ENCODE results near the gene FAM107B.

Gene FAM107B

GRCh38 chr10:14549496-14549895 is 225.2 kb downstream of the FAM107B start:
- H3K4me3 ChIP-seq (ENCODE audit: low read depth, low read length) = no peak overlapping the region
- in situ Hi-C loops (cut with HindIII; ENCODE audit: low sequenced_read_pairs) = no loop called here
- DNase-seq (ENCODE audit: low read depth, low spot score) = peak; percentile 36
- TF ChIP-seq, protein P1, sequence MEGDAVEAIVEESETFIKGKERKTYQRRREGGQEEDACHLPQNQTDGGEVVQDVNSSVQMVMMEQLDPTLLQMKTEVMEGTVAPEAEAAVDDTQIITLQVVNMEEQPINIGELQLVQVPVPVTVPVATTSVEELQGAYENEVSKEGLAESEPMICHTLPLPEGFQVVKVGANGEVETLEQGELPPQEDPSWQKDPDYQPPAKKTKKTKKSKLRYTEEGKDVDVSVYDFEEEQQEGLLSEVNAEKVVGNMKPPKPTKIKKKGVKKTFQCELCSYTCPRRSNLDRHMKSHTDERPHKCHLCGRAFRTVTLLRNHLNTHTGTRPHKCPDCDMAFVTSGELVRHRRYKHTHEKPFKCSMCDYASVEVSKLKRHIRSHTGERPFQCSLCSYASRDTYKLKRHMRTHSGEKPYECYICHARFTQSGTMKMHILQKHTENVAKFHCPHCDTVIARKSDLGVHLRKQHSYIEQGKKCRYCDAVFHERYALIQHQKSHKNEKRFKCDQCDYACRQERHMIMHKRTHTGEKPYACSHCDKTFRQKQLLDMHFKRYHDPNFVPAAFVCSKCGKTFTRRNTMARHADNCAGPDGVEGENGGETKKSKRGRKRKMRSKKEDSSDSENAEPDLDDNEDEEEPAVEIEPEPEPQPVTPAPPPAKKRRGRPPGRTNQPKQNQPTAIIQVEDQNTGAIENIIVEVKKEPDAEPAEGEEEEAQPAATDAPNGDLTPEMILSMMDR (IDR thresholded peaks at IDR 0.05; ENCODE audit: low read depth, low read length) = no peak

- H3K4me3 ChIP-seq (ENCODE audit: low read depth, low read length) = no peak overlapping the region
- DNase-seq (ENCODE audit: low read depth, low spot score) = no peak
- TF ChIP-seq, protein P1 (IDR thresholded peaks at IDR 0.05; ENCODE audit: low read depth, low read length) = no peak
- in situ Hi-C loops (cut with HindIII; ENCODE audit: low sequenced_read_pairs) = no loop called here
These were observed 225.7 kb downstream of the FAM107B start for GRCh38 chr10:14548970-14549369.

- no peak overlapping the region for H3K4me3 ChIP-seq (ENCODE audit: low read depth, low read length)
- TF ChIP-seq, protein P1 (IDR thresholded peaks at IDR 0.05; ENCODE audit: low read depth, low read length) = no peak
- in situ Hi-C loops (cut with HindIII; ENCODE audit: low sequenced_read_pairs) = no loop called here
- no peak for DNase-seq (ENCODE audit: low read depth, low spot score)
These were observed 226.2 kb downstream of the FAM107B start for GRCh38 chr10:14548474-14548873.

GRCh38 chr10:14547816-14548215 is 226.9 kb downstream of the FAM107B start:
- DNase-seq (ENCODE audit: low read depth, low spot score) = no peak
- TF ChIP-seq, protein P1 (IDR thresholded peaks at IDR 0.05; ENCODE audit: low read depth, low read length) = peak; percentile 25
- H3K4me3 ChIP-seq (ENCODE audit: low read depth, low read length) = no peak overlapping the region
- in situ Hi-C loops (cut with HindIII; ENCODE audit: low sequenced_read_pairs) = no loop called here

DNA sequence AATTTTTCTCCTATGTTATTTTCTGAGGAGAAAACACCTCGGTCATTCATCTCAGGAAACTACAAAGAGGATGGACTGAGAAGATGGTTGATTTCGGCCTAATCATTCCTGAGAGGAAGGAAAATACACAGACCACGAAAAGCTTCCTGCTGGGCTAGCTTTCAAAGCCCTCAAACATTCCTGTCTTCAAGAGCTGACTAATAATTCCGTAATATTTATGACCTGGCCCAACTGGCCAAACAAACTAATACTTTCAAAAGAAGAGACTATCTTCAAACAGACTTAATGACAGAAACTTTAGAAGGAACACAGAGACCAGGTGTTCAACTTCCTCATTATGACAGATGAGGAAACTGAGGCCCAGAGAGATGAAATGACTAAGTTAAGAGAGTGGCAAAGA is 228.9 kb downstream of the FAM107B start:
- DNase-seq (ENCODE audit: low read depth, low spot score) = peak; percentile 75
- no peak overlapping the region for H3K4me3 ChIP-seq (ENCODE audit: low read depth, low read length)
- in situ Hi-C loops (cut with HindIII; ENCODE audit: low sequenced_read_pairs) = no loop called here
- TF ChIP-seq, protein P1 (IDR thresholded peaks at IDR 0.05; ENCODE audit: low read depth, low read length) = no peak

- in situ Hi-C loops (cut with HindIII; ENCODE audit: low sequenced_read_pairs) = no loop called here
- H3K4me3 ChIP-seq (ENCODE audit: low read depth, low read length) = no peak overlapping the region
- TF ChIP-seq, protein P1 (IDR thresholded peaks at IDR 0.05; ENCODE audit: low read depth, low read length) = no peak
- DNase-seq (ENCODE audit: low read depth, low spot score) = no peak
These were observed 230.8 kb downstream of the FAM107B start for GRCh38 chr10:14543904-14544210.
